ENCODE measurements around the gene IL4. TPM values are rescaled to one million over a fixed set of nuclear protein-coding genes. Genes with fewer than 3 reads are reported as not detected.
"Not testable (repeated sequence)": the region's sequence is repeated elsewhere in the genome, so short reads cannot be mapped to it uniquely, and the experiment has no call there.

IL4 gene
- total and polyA plus RNA-seq, 8 donors = not detected

GRCh38 chr5:132688536-132689339, 14.9 kb downstream of the IL4 start:
- ATAC-seq = no peak
- no peak for TF ChIP-seq CTCF (IDR thresholded peaks at IDR 0.05)
- Histone ChIP-seq H3K36me3 (no peaks in the 10 kb centered on the region), H3K27me3 (no peaks in the 10 kb centered on the region), H3K4me3 (no peak overlapping the region), H3K9me3 (no peaks in the 10 kb centered on the region), H3K4me1 (no peaks in the 10 kb centered on the region), H3K27ac (no peak overlapping the region)
- FAIRE-seq = no peak
- intact Hi-C loops (cut with DNase I) = no loop called here
- 64 to 65% methylated on average over 7 of the region's 7 CpGs for WGBS, 2 donors
- DNase-seq = no peak

GRCh38 chr5:132689513-132689912, 15.7 kb downstream of the IL4 start:
- ATAC-seq (no peak), FAIRE-seq (no peak), DNase-seq (no peak)
- no peak overlapping the region for H3K27ac ChIP-seq
- TF ChIP-seq CTCF (IDR thresholded peaks at IDR 0.05) = no peak
- H3K4me3 ChIP-seq = no peak overlapping the region
- no peaks in the 10 kb centered on the region for H3K27me3 ChIP-seq
- 87 to 88% methylated on average over 7 of the region's 7 CpGs for WGBS, 2 donors
- intact Hi-C loops (cut with DNase I) = no loop called here
- no peaks in the 10 kb centered on the region for H3K4me1 ChIP-seq
- no peaks in the 10 kb centered on the region for H3K9me3 ChIP-seq
- no peaks in the 10 kb centered on the region for H3K36me3 ChIP-seq

- no peak for DNase-seq
- FAIRE-seq = no peak
- WGBS, 2 donors = 98 to 99% methylated on average over 3 of the region's 3 CpGs
- H3K27ac ChIP-seq = no peak overlapping the region
- no peaks in the 10 kb centered on the region for H3K9me3 ChIP-seq
- H3K27me3 ChIP-seq = no peaks in the 10 kb centered on the region
- no peak for ATAC-seq
- H3K4me3 ChIP-seq = no peak overlapping the region
- H3K4me1 ChIP-seq = no peaks in the 10 kb centered on the region
- no peaks in the 10 kb centered on the region for H3K36me3 ChIP-seq
- TF ChIP-seq CTCF (IDR thresholded peaks at IDR 0.05) = no peak
- intact Hi-C loops (cut with DNase I) = no loop called here
These were observed 16.4 kb downstream of the IL4 start for GRCh38 chr5:132690156-132690555.

GRCh38 chr5:132691755-132692631, 18.2 kb downstream of the IL4 start:
- H3K4me3 ChIP-seq; H3K36me3 ChIP-seq; intact Hi-C loops (cut with DNase I); FAIRE-seq; H3K4me1 ChIP-seq; H3K27me3 ChIP-seq; ATAC-seq; H3K27ac ChIP-seq; H3K9me3 ChIP-seq; DNase-seq: not testable (repeated sequence)
- WGBS, 2 donors = 75 to 77% methylated on average over 5 of the region's 5 CpGs

GRCh38 chr5:132692632-132692967, 18.8 kb downstream of the IL4 start:
- Histone ChIP-seq H3K4me3 (no peak overlapping the region), H3K36me3 (no peaks in the 10 kb centered on the region), H3K4me1 (no peaks in the 10 kb centered on the region), H3K27me3 (no peaks in the 10 kb centered on the region), H3K9me3 (no peaks in the 10 kb centered on the region), H3K27ac (no peak overlapping the region)
- intact Hi-C loops (cut with DNase I) = no loop called here
- ATAC-seq (no peak), DNase-seq (no peak), FAIRE-seq (no peak)
- TF ChIP-seq CTCF (IDR thresholded peaks at IDR 0.05) = no peak

Data from pancreas (tissue), 10 donors.